Left ventricle myocardium inferior (tissue), 1 donor: ENCODE results near the gene FAM181A. TPM values are rescaled to one million over a fixed set of nuclear protein-coding genes. Genes with fewer than 3 reads are reported as not detected.

Experiments used
- DNase-seq: peaks from one replicate; pipeline ENCODE4 v3.0.0-alpha.2; 2020
- H3K27ac ChIP-seq: fragments of 200-600 bp; replicated peaks from 2 replicates; pipeline ENCODE4 v1.8.0; 2021
- H3K27me3 ChIP-seq: fragments of 200-600 bp; 2 replicates; pipeline ENCODE4 v1.8.0; 2021; ENCODE audit warnings: low read depth
- H3K36me3 ChIP-seq: fragments of 200-600 bp; 2 replicates; pipeline ENCODE4 v1.8.0; 2021
- H3K4me1 ChIP-seq: fragments of 200-600 bp; 2 replicates; pipeline ENCODE4 v1.8.0; 2021
- H3K4me3 ChIP-seq: fragments of 200-600 bp; 2 replicates; pipeline ENCODE4 v1.8.0; 2021; ENCODE audit warnings: mild to moderate bottlenecking, moderate library complexity
- H3K9me3 ChIP-seq: fragments of 200-600 bp; replicated peaks from 2 replicates; pipeline ENCODE4 v1.8.0; 2021
- CTCF ChIP-seq: fragments of 200-600 bp; IDR thresholded peaks from 2 replicates; pipeline ENCODE4 v1.8.0; 2021; ENCODE audit warnings: antibody characterized with exemption, mild to moderate bottlenecking, borderline replicate concordance
- intact Hi-C: fragments of 100-400 bp; cut with micrococcal nuclease; formaldehyde crosslinking; loops from one replicate; pipeline ENCODE4 v1.11.0; 2022
- total RNA-seq: library from RNA; stranded (reverse); fragmentation: NEBNext Ultra II Directional; extraction: Animal tissue kit (Norgen Biotek cat#: 25700); gene quantifications from one replicate; pipeline ENCODE4 v1.2.1, GENCODE V29; 2021
- donor health status: DM: no; HTN: yes; CAD: no; lungs with severe emphysema.

FAM181A gene
- total RNA-seq, 1 donor from 2014 or later: not detected

DNA sequence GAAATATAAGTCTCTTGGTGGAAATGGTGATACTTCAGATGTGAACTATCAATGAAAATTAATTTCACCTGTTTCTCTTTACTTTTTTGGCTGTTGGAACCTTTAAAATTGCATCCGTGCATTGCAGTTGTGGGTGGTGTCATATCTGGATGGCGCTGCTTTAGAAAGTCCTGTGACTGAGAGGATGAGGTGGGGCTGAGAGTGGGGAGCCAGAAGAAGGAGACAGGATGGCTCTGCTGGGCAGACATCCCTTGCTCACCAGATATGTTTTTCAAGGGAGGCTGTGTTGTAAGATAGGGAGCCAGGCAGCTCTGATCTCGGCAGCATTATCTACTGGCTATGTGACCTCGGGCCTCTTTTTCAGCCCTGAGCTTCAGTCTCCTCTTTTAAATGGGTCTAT, 36.5 kb downstream of the FAM181A start:
- TF ChIP-seq CTCF: no peak
- Histone ChIP-seq H3K4me3 (no peak overlapping the region), H3K36me3 (peaks cover 46% of the 10 kb centered on the region), H3K27me3 (no peaks in the 10 kb centered on the region), H3K4me1 (peaks cover 96% of the 10 kb centered on the region), H3K9me3 (no peaks in the 10 kb centered on the region), H3K27ac (peak overlapping the region; percentile 19)
- intact Hi-C loops: no loop called here
- DNase-seq: no peak

GRCh38 chr14:93964281-93964680, 37.1 kb downstream of the FAM181A start:
- no peak overlapping the region for H3K4me3 ChIP-seq
- no peaks in the 10 kb centered on the region for H3K27me3 ChIP-seq
- intact Hi-C loops: no loop called here
- H3K27ac ChIP-seq: peak overlapping the region; percentile 19
- no peaks in the 10 kb centered on the region for H3K9me3 ChIP-seq
- H3K4me1 ChIP-seq: peaks cover 96% of the 10 kb centered on the region
- no peak for DNase-seq
- no peak for TF ChIP-seq CTCF
- H3K36me3 ChIP-seq: peaks cover 44% of the 10 kb centered on the region

- Histone ChIP-seq H3K27ac (peak overlapping the region; percentile 48), H3K9me3 (no peaks in the 10 kb centered on the region), H3K36me3 (peaks cover 38% of the 10 kb centered on the region), H3K4me3 (no peak overlapping the region), H3K27me3 (no peaks in the 10 kb centered on the region), H3K4me1 (peaks cover 96% of the 10 kb centered on the region)
- intact Hi-C loops: no loop called here
- DNase-seq: no peak
- TF ChIP-seq CTCF: no peak
Measured at GRCh38 chr14:93964820-93965286, 37.7 kb downstream of the FAM181A start.

- no peak for DNase-seq
- H3K27me3 ChIP-seq: no peaks in the 10 kb centered on the region
- H3K36me3 ChIP-seq: peaks cover 33% of the 10 kb centered on the region
- H3K9me3 ChIP-seq: no peaks in the 10 kb centered on the region
- intact Hi-C loops: no loop called here
- H3K4me1 ChIP-seq: peaks cover 96% of the 10 kb centered on the region
- no peak for TF ChIP-seq CTCF
- H3K4me3 ChIP-seq: no peak overlapping the region
- H3K27ac ChIP-seq: peak overlapping the region; percentile 48
Measured at GRCh38 chr14:93965287-93965821, 38.2 kb downstream of the FAM181A start.

DNA sequence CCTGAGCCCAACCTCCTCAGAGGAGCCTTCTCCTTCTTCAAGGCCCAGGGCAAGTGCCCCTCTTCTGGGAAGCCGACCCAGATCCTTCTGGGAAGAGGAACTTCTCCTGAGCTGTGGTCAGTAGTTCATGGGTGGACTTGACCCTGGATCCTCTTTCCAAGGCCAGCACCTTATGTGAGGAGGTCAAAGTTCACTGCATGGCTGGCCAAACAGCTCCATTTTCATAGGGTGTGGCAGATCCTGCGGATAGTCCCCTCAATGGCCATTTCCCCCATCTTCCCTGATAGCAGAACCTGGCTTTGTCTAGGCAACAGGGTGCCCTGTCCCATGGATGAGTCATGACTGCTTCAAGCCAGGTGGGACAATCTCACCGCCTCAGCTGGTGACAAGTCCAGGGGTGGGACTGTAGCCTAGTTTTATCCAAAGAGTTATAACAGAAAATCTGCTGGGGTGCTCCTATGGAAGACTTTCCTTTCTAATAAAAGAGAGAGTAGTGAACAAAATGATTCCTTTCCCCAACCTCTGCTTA, 38.9 kb downstream of the FAM181A start:
- intact Hi-C loops: no loop called here
- peaks cover 32% of the 10 kb centered on the region for H3K36me3 ChIP-seq
- no peak overlapping the region for H3K4me3 ChIP-seq
- H3K27ac ChIP-seq: peak overlapping the region; percentile 48
- peaks cover 96% of the 10 kb centered on the region for H3K4me1 ChIP-seq
- DNase-seq: no peak
- no peak for TF ChIP-seq CTCF
- H3K9me3 ChIP-seq: no peaks in the 10 kb centered on the region
- no peaks in the 10 kb centered on the region for H3K27me3 ChIP-seq
